Astrocyte of the spinal cord (primary cell): Measurements from ENCODE around the gene LRRK1.

ENCODE experiments used
- DNase-seq: peaks from one replicate; pipeline ENCODE4 v3.0.0; 2011; ENCODE audit warnings: low read depth, low spot score
- H3K4me3 ChIP-seq: 2 replicates; pipeline ENCODE4 v1.5.1; 2011; ENCODE audit warnings: low read depth, mild to moderate bottlenecking, low read length, moderate library complexity
- in situ Hi-C: cut with HindIII; loops from 2 replicates; pipeline ENCODE4 v1.10.0; 2017; ENCODE audit warnings: low sequenced_read_pairs
- TF ChIP-seq, protein P1 (sequence below): IDR thresholded peaks from 2 replicates; pipeline ENCODE4 v1.5.1; 2012; ENCODE audit warnings: low read depth, mild to moderate bottlenecking, low read length, inconsistent platforms

LRRK1 gene

GRCh38 chr15:101022306-101022705 lies 103.1 kb downstream of the LRRK1 start:
- TF ChIP-seq, protein P1, sequence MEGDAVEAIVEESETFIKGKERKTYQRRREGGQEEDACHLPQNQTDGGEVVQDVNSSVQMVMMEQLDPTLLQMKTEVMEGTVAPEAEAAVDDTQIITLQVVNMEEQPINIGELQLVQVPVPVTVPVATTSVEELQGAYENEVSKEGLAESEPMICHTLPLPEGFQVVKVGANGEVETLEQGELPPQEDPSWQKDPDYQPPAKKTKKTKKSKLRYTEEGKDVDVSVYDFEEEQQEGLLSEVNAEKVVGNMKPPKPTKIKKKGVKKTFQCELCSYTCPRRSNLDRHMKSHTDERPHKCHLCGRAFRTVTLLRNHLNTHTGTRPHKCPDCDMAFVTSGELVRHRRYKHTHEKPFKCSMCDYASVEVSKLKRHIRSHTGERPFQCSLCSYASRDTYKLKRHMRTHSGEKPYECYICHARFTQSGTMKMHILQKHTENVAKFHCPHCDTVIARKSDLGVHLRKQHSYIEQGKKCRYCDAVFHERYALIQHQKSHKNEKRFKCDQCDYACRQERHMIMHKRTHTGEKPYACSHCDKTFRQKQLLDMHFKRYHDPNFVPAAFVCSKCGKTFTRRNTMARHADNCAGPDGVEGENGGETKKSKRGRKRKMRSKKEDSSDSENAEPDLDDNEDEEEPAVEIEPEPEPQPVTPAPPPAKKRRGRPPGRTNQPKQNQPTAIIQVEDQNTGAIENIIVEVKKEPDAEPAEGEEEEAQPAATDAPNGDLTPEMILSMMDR: no peak
- no peak overlapping the region for H3K4me3 ChIP-seq
- in situ Hi-C loops: no loop called here
- DNase-seq: no peak

GRCh38 chr15:101022876-101023275 lies 103.7 kb downstream of the LRRK1 start:
- no peak for DNase-seq
- in situ Hi-C loops: no loop called here
- TF ChIP-seq, protein P1: no peak
- no peak overlapping the region for H3K4me3 ChIP-seq

DNA sequence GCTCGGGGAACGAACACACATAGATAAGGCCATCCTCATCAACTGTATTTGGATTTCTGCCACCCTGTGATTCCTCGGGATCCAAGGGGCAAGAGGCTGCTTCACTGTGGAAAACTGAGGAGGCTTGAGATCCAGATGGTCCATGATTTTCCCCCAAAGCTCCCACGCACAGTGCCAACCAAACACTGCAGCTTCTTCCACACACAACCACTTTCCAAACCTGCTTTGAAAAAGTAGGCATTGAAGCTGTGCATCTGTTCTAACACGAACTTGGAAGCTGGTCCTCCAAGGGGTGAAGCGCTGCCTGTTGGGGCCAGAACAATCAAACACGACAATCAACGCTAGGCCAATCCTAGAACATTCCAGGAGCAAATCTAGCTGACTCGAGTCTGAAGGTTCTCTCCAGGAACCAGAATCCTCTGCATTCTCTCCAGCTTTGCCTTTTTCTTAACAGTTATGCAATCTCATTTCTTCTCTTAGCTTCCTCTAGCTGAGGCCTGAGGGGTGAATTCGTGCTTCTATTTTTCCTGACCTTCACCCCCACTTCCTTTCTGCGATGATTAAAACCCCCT lies 104.4 kb downstream of the LRRK1 start:
- no peak overlapping the region for H3K4me3 ChIP-seq
- TF ChIP-seq, protein P1: no peak
- in situ Hi-C loops: no loop called here
- DNase-seq: no peak

- TF ChIP-seq, protein P1: no peak
These were observed 105.0 kb downstream of the LRRK1 start for GRCh38 chr15:101024073-101024695.

GRCh38 chr15:101024706-101025500 lies 105.7 kb downstream of the LRRK1 start:
- TF ChIP-seq, protein P1: no peak
- H3K4me3 ChIP-seq: no peak overlapping the region
- in situ Hi-C loops: no loop called here
- DNase-seq: no peak

More at GRCh38 chr15:101024073-101024695, 105.0 kb downstream of the LRRK1 start:
- H3K4me3 ChIP-seq: no peak overlapping the region
- peak; percentile 90 for DNase-seq
- in situ Hi-C loops: no loop called here

GRCh38 chr15:101025501-101025885 lies 106.3 kb downstream of the LRRK1 start:
- TF ChIP-seq, protein P1: no peak
- DNase-seq: no peak
- H3K4me3 ChIP-seq: no peak overlapping the region

More at GRCh38 chr15:101025501-101025885, 106.3 kb downstream of the LRRK1 start:
- in situ Hi-C loops: no loop called here
